GM18951 (cell line): ENCODE results near the gene ZFHX3.

ENCODE experiments used
- POLR2A ChIP-seq: IDR thresholded peaks from 4 replicates; pipeline ENCODE4 v1.6.1; 2011; ENCODE audit warnings: mild to moderate bottlenecking; ENCODE audit not compliant: insufficient read length, insufficient read depth; ENCODE audit errors: extremely low read depth
- in situ Hi-C: fragments of 300-500 bp; cut with MboI; formaldehyde crosslinking; loops from one replicate; pipeline ENCODE4 v1.12.0; 2022; ENCODE audit warnings: low sequenced_read_pairs, mixed read lengths, inconsistent platforms; ENCODE audit not compliant: unreplicated experiment

The ZFHX3 gene

DNA sequence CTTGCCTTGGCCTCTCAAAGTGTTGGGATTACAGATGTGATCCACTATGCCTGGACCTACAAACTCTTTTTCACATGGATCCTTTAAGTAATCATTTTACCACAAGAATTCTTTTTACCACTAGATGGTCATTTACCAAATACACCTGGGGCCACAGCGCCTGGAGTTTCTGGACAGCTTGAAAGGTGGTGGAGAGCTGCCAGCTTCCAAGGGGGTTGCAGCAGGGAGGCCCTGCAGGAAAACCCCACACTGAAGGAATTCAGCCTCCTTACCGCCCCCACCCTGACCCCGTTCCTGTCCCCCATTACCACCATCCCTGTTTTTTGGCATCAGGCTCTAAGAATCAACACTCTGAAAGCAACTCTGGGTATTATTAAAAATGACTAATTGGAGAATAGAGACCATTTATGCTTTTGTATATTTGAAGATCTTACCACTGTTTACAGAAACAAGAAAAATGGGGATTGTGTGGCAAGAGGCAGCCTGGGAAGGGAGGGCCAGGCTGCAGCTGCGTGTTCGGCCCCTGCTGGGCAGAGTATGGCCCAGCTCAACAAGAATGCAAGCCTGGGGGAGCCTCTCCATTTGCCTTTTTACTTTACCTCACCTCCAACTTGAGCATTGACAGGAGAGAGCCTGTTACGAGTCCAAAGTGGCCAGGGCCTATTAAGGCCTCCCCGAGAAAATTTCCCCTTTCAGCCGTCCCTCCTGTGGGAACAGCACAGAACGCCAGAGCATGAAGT, 209.9 kb downstream of the ZFHX3 start:
- in situ Hi-C loops, result loop anchor here (25.0 kb wide), 1 partner anchor 326 kb away; no protein-coding TSS in a partner anchor
- no peak for TF ChIP-seq POLR2A

- no peak for TF ChIP-seq POLR2A
- in situ Hi-C loops, result loop anchor here (25.0 kb wide), 1 partner anchor 325 kb away; no protein-coding TSS in a partner anchor
These were observed 210.9 kb downstream of the ZFHX3 start for GRCh38 chr16:72836985-72837384.

DNA sequence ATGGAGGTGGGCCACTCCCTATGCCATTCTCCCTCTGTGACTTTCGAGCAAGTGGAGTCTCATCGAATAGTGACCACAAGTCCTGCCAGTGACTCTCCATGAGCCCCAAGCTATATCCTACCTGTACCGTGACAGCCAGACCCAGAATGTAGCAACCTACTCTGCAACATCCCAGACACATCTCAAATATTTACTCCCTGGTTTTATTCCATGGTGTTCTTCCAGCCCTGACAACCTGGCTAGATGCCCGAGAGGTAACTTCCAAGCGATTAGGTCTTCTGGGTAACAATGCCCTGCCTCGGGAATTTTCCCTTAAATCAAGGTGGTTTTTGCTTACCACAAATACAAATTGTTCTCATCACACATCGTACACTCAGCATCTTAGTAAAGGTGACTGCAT, 211.7 kb downstream of the ZFHX3 start:
- in situ Hi-C loops, result loop anchor here (25.0 kb wide), 1 partner anchor 324 kb away; no protein-coding TSS in a partner anchor

DNA sequence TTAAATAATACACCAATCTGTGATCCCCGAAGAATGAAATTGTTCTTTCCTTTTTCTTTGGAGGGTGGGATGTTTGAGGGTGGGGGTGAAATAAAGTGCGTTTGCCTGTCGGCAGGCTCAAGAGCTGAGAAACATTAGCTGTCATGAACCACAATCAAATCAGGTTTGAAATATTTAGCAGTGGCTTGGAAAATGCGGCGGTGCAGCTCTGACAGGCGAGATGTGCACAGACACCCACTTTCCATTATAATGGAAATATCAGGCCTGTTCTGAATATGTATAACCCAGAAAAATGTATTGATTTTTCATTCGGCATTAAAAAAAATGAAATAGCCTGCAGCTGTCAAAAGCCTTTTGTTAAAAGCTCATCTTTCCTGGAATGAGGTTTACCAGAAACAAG, 212.8 kb downstream of the ZFHX3 start:
- TF ChIP-seq POLR2A, result no peak
- in situ Hi-C loops, result loop anchor here (25.0 kb wide), 1 partner anchor 323 kb away; no protein-coding TSS in a partner anchor

More for the DNA sequence above, 211.7 kb downstream of the ZFHX3 start:
- TF ChIP-seq POLR2A, result no peak

- in situ Hi-C loops, result loop anchor here (25.0 kb wide), 1 partner anchor 322 kb away; no protein-coding TSS in a partner anchor
- TF ChIP-seq POLR2A, result no peak
These were observed 213.4 kb downstream of the ZFHX3 start for GRCh38 chr16:72834499-72834898.

DNA sequence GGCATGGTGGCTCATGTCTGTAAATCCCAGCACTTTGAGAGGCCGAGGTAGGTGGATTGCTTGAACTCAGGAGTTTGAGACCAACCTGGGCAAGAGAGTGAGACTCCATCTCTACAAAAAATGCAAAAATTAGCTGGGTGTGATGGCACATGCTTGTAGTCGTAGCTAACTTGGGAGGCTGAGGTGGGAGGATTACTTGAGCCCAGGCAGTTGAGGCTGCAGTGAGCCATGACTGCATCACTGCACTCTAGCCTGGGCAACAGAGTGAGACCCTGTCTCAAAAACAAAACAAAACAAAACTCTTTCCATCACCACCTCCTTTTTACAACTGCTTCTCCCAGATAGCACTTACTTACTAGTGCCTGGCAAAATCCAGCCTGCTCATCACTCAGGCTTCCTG, 214.0 kb downstream of the ZFHX3 start:
- in situ Hi-C loops, result loop anchor here (25.0 kb wide), 1 partner anchor 322 kb away; no protein-coding TSS in a partner anchor

GRCh38 chr16:72833482-72833881, 214.4 kb downstream of the ZFHX3 start:
- in situ Hi-C loops, result loop anchor here (25.0 kb wide), 1 partner anchor 321 kb away; no protein-coding TSS in a partner anchor
- TF ChIP-seq POLR2A, result no peak

More for the DNA sequence above, 214.0 kb downstream of the ZFHX3 start:
- no peak for TF ChIP-seq POLR2A

DNA sequence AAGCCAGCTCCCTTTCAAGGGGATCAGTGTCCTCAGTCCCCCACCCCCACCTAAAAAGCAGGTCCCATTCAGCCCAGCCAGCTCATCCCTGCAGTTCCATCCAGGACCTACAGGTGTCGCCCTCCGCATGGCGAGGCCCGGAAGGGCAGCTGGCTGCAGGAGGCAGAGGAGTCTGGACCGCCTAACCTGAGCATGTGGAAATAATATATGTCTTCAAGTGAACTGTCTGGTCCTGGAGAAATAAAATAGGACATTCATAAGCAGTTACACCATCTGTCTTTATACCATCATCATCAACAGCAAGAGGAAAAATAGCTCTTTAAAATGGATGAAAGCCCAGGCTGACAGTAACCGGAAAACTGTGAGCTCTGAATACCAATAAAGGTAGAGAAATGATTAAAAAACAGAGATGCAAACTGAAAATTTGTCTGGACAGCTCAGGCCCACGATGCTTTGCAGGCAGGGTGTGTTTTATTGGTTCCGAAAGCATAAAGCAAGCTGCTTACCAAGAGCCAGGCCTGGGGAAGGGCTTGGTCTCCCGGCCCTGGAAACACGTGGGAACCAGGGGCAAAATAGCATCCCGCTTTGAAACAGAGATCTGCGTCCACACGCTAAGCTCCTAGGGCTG, 215.2 kb downstream of the ZFHX3 start:
- in situ Hi-C loops, result loop anchor here (25.0 kb wide), 1 partner anchor 320 kb away; no protein-coding TSS in a partner anchor
- TF ChIP-seq POLR2A, result no peak

GRCh38 chr16:72829846-72830775, 217.8 kb downstream of the ZFHX3 start:
- in situ Hi-C loops, result loop anchor here (25.0 kb wide), 1 partner anchor 318 kb away; no protein-coding TSS in a partner anchor
- TF ChIP-seq POLR2A, result no peak

DNA sequence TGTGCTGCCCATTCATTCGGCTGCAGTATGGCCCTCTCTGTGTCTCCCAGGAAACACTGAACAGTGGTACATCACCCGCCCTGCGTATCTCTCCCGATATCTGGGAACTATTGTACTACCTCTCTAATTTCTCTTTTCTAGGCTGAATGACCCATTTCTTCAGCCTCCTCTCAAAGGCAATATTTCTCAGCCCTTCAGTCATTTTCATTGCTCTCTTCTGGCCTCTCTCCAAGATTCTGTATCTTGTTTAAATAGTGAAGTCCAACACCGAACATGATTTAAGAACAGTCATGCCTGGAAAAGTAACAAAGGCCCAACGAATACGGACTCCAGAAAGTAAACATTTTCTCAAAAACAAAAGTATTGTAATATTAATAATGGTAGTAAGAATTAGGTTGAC, 220.1 kb downstream of the ZFHX3 start:
- no peak for TF ChIP-seq POLR2A
- in situ Hi-C loops, result loop anchor here (25.0 kb wide), 1 partner anchor 316 kb away; no protein-coding TSS in a partner anchor

- no peak for TF ChIP-seq POLR2A
- in situ Hi-C loops, result loop anchor here (25.0 kb wide), 1 partner anchor 314 kb away; no protein-coding TSS in a partner anchor
These were observed 221.9 kb downstream of the ZFHX3 start for GRCh38 chr16:72825912-72826621.

- in situ Hi-C loops, result loop anchor here (25.0 kb wide), 1 partner anchor 312 kb away; no protein-coding TSS in a partner anchor
- no peak for TF ChIP-seq POLR2A
These were observed 223.2 kb downstream of the ZFHX3 start for GRCh38 chr16:72824761-72825160.

GRCh38 chr16:72824027-72824426, 223.9 kb downstream of the ZFHX3 start:
- in situ Hi-C loops, result no loop called here
- TF ChIP-seq POLR2A, result no peak
